Activated CD4-positive, alpha-beta T cell treated with anti-CD3 and anti-CD28 coated beads, Interleukin-10, Interleukin-2, amounts not matched to agents 100 ng/mL and 50 ng/mL, durations not matched to agents 16 hours and 8 hours (primary cell): Measurements from ENCODE around the gene UGT2A2.
"Not testable (repeated sequence)": the region's sequence is repeated elsewhere in the genome, so short reads cannot be mapped to it uniquely, and the experiment has no call there.

Experiments
- DNase-seq: peaks from one replicate; pipeline ENCODE4 v3.0.0-alpha.2; 2020

UGT2A2 gene

GRCh38 chr4:69639542-69639941 is at the start of gene UGT2A2:
UGT2A2 (minus strand) TSS chr4:69639642; CDS start chr4:69639640, 2 bp downstream.
- no peak for DNase-seq

- no peak for DNase-seq
These were observed 45.4 kb upstream of the UGT2A2 start for GRCh38 chr4:69684804-69685203.

GRCh38 chr4:69668680-69669079 is 29.2 kb upstream of the UGT2A2 start:
- DNase-seq = no peak

GRCh38 chr4:69664009-69664408 is 24.6 kb upstream of the UGT2A2 start:
- not testable (repeated sequence) for DNase-seq

- DNase-seq = not testable (repeated sequence)
These were observed 21.8 kb upstream of the UGT2A2 start for GRCh38 chr4:69661130-69661803.

DNA sequence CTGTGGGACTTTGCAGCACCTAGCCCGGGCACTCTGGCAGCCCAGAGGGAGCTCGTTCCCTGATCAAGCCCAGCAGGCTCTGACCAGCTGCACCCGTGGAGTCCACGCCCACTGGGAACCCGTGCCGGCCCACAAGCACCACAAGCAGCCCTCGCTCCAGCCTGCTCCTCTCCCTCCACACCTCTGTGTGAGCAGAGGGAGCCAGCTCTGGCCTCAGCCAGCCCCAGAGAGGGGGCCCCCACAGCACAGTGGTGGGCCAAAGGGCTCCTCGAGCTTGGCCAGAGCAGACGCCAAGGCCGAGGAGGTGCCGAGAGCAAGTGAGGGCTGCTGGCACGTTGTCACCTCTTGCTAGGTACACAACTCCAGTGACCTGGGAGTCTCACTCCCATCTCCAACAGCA is 18.7 kb upstream of the UGT2A2 start:
- no peak for DNase-seq

DNA sequence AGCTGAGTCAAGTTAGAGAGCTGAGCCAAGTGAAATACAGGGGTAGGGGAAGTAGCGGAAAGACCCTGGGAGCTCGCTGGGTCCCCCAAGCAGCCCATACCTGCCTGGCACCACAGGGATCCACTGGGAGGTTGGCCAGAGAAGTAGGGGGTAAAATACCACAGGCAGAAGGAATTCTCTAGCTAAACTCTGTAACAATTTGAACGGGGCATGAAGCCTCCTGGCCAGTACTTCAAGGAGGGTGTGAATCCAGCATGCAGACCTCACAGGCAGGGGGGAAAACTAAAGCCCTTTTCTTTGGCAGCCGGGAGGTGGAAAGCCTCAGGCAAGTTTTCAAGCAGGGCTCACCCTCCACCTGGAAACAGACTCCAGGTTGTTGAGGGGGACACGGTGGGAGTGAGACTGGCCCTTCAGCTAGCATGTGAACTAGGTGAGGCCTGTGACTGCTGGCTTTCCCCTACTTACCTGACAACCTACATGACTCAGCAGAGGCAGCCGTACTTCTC is 17.3 kb upstream of the UGT2A2 start:
- no peak for DNase-seq

GRCh38 chr4:69653147-69653546 is 13.7 kb upstream of the UGT2A2 start, which contains the start of gene UGT2A1:
UGT2A1 (minus strand) TSS chr4:69653247; CDS start chr4:69647644, 5,603 bp downstream.
- no peak for DNase-seq

GRCh38 chr4:69650872-69651271 is 11.4 kb upstream of the UGT2A2 start:
- DNase-seq = no peak

- DNase-seq = no peak
These were observed 10.2 kb upstream of the UGT2A2 start for GRCh38 chr4:69649629-69650028.

DNA sequence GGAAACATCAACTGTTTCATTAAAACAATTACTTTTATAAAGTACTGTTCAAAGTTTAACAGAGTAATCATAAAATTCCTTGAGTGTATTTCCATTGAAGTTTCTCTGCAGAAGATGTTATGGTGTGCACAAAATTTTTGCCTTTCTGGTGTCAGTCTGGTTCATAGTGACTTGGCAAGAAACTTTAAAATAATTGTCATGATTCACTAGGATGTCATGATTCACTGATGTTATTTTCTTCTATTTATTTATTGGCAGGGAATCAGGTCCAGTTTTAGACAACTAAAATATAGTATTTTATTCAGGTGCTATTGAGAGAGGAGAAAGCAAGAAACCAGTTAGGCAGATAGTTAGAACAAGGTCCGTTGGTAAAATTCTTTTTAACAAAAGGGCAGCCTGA is 9.8 kb upstream of the UGT2A2 start:
- DNase-seq = no peak

- no peak for DNase-seq
These were observed 3.5 kb upstream of the UGT2A2 start for GRCh38 chr4:69642961-69643360.

DNA sequence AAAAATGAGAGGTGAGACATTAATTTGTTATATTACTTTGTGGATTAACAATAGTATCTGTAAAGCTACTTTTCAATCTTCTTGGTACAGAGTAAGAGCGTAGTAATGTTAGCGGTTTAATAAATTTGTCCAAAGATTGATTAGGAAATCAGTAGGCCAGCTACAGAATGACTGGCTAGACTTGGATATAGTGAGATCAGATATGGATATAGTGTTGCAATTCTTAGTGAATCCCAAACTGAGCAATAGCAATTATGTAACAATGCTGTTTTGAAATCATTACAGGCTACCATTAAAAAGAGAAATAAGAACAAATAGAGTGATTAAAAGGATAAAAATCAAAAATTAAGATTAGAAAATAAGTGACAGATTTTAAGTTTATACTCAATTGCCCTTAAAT is 847 bp upstream of the UGT2A2 start:
- DNase-seq = no peak

DNA sequence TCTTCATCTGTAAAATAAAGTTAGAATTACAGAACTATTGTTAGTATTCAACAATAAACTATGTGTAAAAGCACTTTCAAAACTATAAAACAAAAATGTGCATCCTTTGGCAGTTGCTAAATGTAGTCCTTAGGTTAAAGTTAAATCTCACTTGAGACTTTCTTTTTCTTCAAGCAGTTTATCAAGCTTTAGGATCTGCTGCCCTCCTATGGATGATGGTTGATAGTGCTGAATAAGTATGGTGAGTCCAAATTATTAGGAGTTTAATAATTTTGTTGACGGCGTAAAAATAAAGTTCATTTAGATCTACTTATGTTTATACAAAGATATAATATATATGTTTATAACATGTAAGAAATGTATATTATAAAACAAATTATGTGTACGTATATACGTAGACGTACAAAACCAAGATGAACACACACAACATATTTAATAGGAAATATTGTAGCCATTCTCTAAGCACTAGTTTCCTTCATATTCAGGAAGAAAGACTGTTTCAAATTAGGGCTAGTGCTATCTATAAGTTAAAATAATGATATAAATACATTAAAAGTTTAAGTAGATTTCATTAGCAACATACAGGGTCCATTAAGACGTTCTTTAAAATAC is 22.3 kb downstream of the UGT2A2 start:
- no peak for DNase-seq

DNA sequence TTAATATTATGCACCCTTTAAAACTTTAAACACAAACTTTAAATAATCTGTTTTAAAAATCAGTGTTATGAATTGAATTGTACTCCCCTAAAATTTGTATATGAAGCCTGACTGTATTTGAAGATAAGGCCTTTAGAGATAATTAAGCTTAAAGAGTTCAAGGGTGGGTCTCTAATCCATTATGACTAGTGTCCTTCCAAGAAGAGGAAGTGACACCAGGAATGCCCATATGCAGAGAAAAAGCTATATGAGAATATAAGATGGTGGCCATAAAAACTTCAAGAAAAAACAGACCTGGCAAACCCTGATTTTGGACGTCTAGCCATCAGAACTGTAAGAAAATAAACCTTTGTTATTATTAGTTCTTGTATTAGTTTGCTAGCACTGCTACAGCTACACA is 29.0 kb downstream of the UGT2A2 start:
- DNase-seq = no peak

- DNase-seq = no peak
These were observed 38.4 kb downstream of the UGT2A2 start for GRCh38 chr4:69601065-69601464.

DNA sequence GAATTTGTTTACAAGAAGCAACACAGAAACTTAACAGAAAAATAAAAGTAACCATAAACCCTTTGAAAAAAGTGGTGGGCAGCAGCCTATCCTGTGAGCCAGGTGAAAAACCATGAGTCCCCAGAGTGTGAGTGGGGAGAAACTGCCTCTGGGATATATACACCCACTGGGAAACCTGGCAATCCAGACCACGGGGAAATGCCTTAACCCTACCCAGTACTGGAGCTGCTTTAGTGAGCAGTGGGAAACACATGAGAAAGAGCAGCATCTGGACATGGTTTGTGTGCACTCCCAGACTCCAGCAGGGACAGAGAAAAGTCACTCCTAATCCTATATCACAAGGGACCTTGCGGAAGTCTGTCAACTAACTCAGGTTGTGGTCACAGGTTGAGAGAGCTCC is 39.4 kb downstream of the UGT2A2 start:
- DNase-seq = no peak

- DNase-seq = no peak
These were observed 45.1 kb downstream of the UGT2A2 start for GRCh38 chr4:69594382-69594781.

- no peak for DNase-seq
These were observed 48.1 kb downstream of the UGT2A2 start for GRCh38 chr4:69591364-69591763.

GRCh38 chr4:69589884-69590283 is 49.6 kb downstream of the UGT2A2 start:
- DNase-seq = no peak

- DNase-seq = no peak
These were observed 55.3 kb downstream of the UGT2A2 start for GRCh38 chr4:69584135-69584534.

DNA sequence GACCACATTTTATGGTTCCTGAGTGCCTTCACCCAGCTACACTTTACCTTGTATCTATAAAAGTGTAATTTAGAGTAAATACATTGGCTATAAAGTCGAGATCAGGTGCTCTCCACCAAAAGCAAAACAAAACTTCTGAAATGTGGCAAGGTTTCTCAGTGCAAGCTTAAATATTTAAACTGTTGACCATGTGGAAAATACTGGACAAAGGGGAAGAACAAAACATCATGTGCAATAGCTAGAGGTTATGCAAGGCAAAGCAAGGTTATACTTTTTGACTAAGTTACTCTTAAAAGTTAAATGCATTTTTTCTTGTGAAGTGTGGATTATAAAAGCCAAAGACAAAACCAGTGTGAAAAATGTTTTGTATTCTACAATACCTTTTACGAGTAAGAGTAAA is 55.9 kb downstream of the UGT2A2 start:
- no peak for DNase-seq

DNA sequence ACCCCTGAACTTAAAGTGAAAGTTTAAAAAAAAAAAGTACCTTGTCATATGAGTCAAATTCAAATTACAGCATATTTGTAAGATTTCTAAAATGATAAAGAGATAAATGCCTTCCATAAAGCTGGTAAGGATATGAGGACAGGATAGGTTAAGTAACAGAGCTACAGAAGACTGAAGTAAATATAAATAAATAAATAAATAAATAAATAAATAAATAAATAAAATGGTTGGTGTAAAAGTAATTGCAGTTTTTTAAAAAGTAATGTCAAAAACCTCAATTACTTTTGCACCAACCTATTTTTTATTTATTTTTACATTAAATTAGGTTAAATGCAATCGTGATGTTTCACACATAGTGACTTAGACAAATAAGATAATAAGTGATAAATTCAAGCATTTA is 62.2 kb downstream of the UGT2A2 start:
- DNase-seq = no peak

GRCh38 chr4:69576251-69576877 is 63.1 kb downstream of the UGT2A2 start:
- DNase-seq = no peak
